ENCODE measurements around the gene KIAA0319L.

Gene KIAA0319L

DNA sequence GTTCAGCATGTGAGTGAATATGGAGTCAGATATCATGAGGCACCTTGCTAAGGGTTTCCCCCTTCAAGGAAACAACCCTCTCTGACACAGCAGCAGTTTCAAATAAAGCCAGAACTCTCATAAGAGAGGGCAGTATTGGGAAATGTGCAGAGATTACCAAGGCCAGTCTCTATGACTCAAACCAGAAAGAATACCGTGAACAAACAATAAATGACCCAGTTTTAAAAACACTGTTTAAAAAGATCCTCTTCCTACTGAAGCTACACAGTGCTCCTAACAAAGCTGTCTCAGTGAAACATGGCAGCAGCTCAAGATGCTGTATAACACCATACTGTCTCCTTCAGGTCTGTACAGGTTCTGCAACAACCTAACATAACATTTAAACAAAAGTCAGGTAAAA, 102.6 kb downstream of the KIAA0319L start:
- H3K4me3 ChIP-seq (replicated peaks; ENCODE audit: low read depth, low read length), result no peak overlapping the region
- H3K36me3 ChIP-seq (ENCODE audit: control insufficient read depth, insufficient read depth, low read length), result peaks cover 13% of the 10 kb centered on the region
- TF ChIP-seq, protein P1, sequence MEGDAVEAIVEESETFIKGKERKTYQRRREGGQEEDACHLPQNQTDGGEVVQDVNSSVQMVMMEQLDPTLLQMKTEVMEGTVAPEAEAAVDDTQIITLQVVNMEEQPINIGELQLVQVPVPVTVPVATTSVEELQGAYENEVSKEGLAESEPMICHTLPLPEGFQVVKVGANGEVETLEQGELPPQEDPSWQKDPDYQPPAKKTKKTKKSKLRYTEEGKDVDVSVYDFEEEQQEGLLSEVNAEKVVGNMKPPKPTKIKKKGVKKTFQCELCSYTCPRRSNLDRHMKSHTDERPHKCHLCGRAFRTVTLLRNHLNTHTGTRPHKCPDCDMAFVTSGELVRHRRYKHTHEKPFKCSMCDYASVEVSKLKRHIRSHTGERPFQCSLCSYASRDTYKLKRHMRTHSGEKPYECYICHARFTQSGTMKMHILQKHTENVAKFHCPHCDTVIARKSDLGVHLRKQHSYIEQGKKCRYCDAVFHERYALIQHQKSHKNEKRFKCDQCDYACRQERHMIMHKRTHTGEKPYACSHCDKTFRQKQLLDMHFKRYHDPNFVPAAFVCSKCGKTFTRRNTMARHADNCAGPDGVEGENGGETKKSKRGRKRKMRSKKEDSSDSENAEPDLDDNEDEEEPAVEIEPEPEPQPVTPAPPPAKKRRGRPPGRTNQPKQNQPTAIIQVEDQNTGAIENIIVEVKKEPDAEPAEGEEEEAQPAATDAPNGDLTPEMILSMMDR (IDR thresholded peaks at IDR 0.05; ENCODE audit: insufficient read depth, low read length, poor library complexity, severe bottlenecking), result peak; percentile 21
- H3K27me3 ChIP-seq (replicated peaks; ENCODE audit: control insufficient read depth, insufficient read depth, low read length), result no peaks in the 10 kb centered on the region
- no peak for DNase-seq (ENCODE audit: extremely low read depth, insufficient read length)

DNA sequence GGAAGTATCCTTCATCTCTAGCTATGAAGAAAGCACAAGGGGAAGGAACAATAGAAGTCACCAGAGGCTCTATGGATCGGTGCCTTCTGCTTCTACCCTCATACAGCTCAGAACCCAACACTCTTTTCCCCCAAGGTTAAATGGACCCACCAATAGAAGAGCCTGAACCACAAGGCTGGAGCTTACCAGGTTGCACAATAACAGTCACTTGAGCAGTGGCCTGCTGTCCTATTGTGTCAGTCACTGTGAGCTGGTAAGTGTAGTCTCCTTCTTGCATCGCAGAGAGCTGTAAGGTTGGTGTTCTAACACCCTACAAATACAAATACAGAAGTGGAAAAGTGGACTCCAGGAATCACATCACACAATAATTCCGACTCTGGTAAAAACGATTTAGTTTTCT, 103.0 kb downstream of the KIAA0319L start:
- peaks cover 17% of the 10 kb centered on the region for H3K36me3 ChIP-seq (ENCODE audit: control insufficient read depth, insufficient read depth, low read length)
- no peak for DNase-seq (ENCODE audit: extremely low read depth, insufficient read length)

DNA sequence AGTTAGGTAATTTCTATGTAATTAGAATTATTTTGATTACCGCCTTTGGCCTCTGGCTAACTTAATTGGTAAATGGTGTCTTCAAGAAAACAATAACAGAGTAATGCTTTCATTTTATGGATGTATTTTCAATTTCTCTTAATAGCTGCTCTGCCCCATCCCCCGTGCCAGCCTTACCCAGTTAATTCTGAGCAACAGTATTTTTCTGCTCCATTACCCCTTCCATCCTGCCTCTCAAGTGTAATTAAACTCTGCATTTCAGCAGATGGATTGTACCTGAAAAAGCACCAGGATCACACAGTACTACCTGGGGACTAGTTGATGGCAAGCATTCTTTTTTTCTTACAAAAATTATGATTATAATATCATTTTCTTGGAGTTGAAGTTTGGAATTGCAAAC, 104.2 kb downstream of the KIAA0319L start:
- Histone ChIP-seq H3K4me3 (replicated peaks; ENCODE audit: low read depth, low read length) (no peak overlapping the region), H3K27me3 (replicated peaks; ENCODE audit: control insufficient read depth, insufficient read depth, low read length) (no peaks in the 10 kb centered on the region), H3K36me3 (ENCODE audit: control insufficient read depth, insufficient read depth, low read length) (peaks cover 18% of the 10 kb centered on the region)
- DNase-seq (ENCODE audit: extremely low read depth, insufficient read length), result no peak
- TF ChIP-seq, protein P1 (IDR thresholded peaks at IDR 0.05; ENCODE audit: insufficient read depth, low read length, poor library complexity, severe bottlenecking), result no peak

More for the DNA sequence above, 103.0 kb downstream of the KIAA0319L start:
- TF ChIP-seq, protein P1 (IDR thresholded peaks at IDR 0.05; ENCODE audit: insufficient read depth, low read length, poor library complexity, severe bottlenecking), result no peak
- H3K27me3 ChIP-seq (replicated peaks; ENCODE audit: control insufficient read depth, insufficient read depth, low read length), result no peaks in the 10 kb centered on the region
- no peak overlapping the region for H3K4me3 ChIP-seq (replicated peaks; ENCODE audit: low read depth, low read length)

DNA sequence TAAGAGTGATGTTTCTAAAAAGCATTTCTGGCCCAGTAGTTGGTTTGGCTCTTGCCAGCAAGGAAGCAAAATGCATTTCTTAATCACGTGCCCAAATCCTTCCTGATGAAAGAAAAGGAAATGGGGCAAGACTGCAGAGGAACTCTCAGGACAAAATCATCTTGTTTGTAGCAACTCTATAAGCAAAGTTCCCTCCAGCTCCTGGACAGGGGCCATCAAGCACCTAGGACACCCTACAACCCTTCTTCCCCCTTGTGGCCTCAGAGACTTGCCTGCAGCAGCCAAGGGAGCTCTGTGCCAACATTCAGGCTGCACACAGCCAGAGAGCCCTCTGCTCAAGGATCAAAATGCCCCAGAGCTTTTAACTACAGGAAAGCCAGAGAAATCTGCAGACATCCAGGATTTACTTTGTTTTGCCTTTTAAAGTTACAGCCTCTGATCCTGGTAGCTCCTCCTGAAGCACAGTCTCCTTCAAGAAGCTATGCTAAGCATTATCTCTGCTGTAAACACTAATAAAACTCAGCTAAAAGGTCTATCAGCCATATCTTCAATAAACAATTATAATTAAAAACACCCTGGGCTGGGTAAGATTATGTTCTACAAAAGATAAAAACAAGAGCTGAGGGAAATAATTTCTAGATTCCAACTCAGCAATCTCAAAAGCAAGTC, 105.0 kb downstream of the KIAA0319L start:
- TF ChIP-seq, protein P1 (IDR thresholded peaks at IDR 0.05; ENCODE audit: insufficient read depth, low read length, poor library complexity, severe bottlenecking), result no peak
- no peak for DNase-seq (ENCODE audit: extremely low read depth, insufficient read length)
- H3K4me3 ChIP-seq (replicated peaks; ENCODE audit: low read depth, low read length), result no peak overlapping the region
- peaks cover 18% of the 10 kb centered on the region for H3K36me3 ChIP-seq (ENCODE audit: control insufficient read depth, insufficient read depth, low read length)
- no peaks in the 10 kb centered on the region for H3K27me3 ChIP-seq (replicated peaks; ENCODE audit: control insufficient read depth, insufficient read depth, low read length)

DNA sequence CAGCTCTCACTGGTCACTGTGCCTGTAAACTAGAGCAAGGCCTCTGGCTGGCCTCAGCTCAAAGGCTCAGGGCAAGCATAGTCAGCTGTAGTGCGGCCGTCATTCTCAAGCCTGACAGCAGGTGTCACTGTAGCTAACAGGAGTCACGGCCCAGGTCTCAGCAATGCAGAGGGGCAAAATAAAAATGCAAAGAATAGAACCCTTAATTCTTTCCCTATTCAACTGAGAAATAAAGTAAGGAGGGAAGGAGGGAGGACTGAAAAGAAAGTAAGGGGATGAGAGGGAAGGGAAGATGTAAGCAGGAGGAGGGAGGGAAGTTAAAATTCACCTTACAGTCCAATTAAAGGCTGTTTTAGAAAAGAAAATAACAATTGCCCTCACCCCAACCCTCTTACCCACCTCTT, 106.1 kb downstream of the KIAA0319L start:
- TF ChIP-seq, protein P1 (IDR thresholded peaks at IDR 0.05; ENCODE audit: insufficient read depth, low read length, poor library complexity, severe bottlenecking), result peak; percentile 91
- H3K4me3 ChIP-seq (replicated peaks; ENCODE audit: low read depth, low read length), result no peak overlapping the region
- no peak for DNase-seq (ENCODE audit: extremely low read depth, insufficient read length)
- H3K27me3 ChIP-seq (replicated peaks; ENCODE audit: control insufficient read depth, insufficient read depth, low read length), result no peaks in the 10 kb centered on the region
- H3K36me3 ChIP-seq (ENCODE audit: control insufficient read depth, insufficient read depth, low read length), result peaks cover 17% of the 10 kb centered on the region

All from GM06990 (cell line).